ENCODE results near the gene EFS. TPM values are rescaled to one million over a fixed set of nuclear protein-coding genes. Genes with fewer than 3 reads are reported as not detected.

The EFS gene
- total and polyA plus RNA-seq, 10 of the 15 experiments (the other 5 are each of a cell fraction or from before 2014, with no cell fraction given): 0.08 TPM; not detected in 9

GRCh38 chr14:23414254-23414653 lies 49.3 kb upstream of the EFS start (continued):
- TF ChIP-seq ZNF687 (IDR thresholded peaks at IDR 0.05): no peak
- TF ChIP-seq LARP7 (IDR thresholded peaks at IDR 0.05): no peak
- TF ChIP-seq USF1 (IDR thresholded peaks at IDR 0.05; ENCODE audit: borderline replicate concordance, extremely low read length, insufficient read depth, low read depth, low read length): no peak
- TF ChIP-seq EP300 (IDR thresholded peaks at IDR 0.05; ENCODE audit: borderline replicate concordance in 1 of 2, control insufficient read depth in 1 of 2, low read depth in 2 of 2, low read length in 2 of 2): no peak
- TF ChIP-seq ESRRA (IDR thresholded peaks at IDR 0.05; ENCODE audit: low read length): no peak
- TF ChIP-seq MAX (IDR thresholded peaks at IDR 0.05; ENCODE audit: low read depth, low read length): no peak

- in situ Hi-C loops (cut with MboI): no loop called here
- ChIA-PET RAD21 (ENCODE audit: unreplicated experiment) (no interaction called here), POLR2A (no interaction called here), SMC1A (ENCODE audit: uncharacterized antibody, unreplicated experiment) (no interaction called here), CTCF (interaction anchor here (1.0 kb wide), 1 partner anchor 55 kb away, joined by 3 read pairs; no protein-coding TSS in a partner anchor)
- TF ChIP-seq KAT2A (conservative IDR thresholded peaks at IDR 0.05; ENCODE audit: control insufficient read depth, low read depth, low read length) (no peak), ATF3 (IDR thresholded peaks at IDR 0.05; ENCODE audit: borderline replicate concordance, extremely low read depth, low read depth, low read length) (no peak), LARP7 (IDR thresholded peaks at IDR 0.05) (no peak), NFIC (IDR thresholded peaks at IDR 0.05; ENCODE audit: low read depth, low read length) (no peak), CREB1 (IDR thresholded peaks at IDR 0.05; ENCODE audit: low read depth) (no peak)
- Histone ChIP-seq H3K9me3 (replicated peaks; ENCODE audit: control insufficient read depth, insufficient read depth, low read length) (no peaks in the 10 kb centered on the region), H3K4me2 (ENCODE audit: control insufficient read depth, insufficient read depth) (no peak overlapping the region), H3K4me3 (no peak overlapping the region), H3K79me2 (ENCODE audit: control insufficient read depth, insufficient read depth, low read length) (no peaks in the 10 kb centered on the region), H3K4me1 (ENCODE audit: control insufficient read depth, insufficient read depth, low read length) (no peaks in the 10 kb centered on the region), H3K27ac (ENCODE audit: control insufficient read depth, insufficient read depth) (no peak overlapping the region), H3K27me3 (replicated peaks in 1 of 2; ENCODE audit: control insufficient read depth in 2 of 2, insufficient read depth in 2 of 2, low read length in 1 of 2) (no peaks in the 10 kb centered on the region; a peak in 2 of 4 replicates), H2AFZ (ENCODE audit: control insufficient read depth, low read depth, low read length) (no peak overlapping the region), H4K20me1 (ENCODE audit: control insufficient read depth, insufficient read depth) (no peaks in the 10 kb centered on the region), H3K36me3 (ENCODE audit: control insufficient read depth in 2 of 2, insufficient read depth in 2 of 2, low read length in 1 of 2) (no peaks in the 10 kb centered on the region), H3K9ac (ENCODE audit: control insufficient read depth, insufficient read depth, low read length) (no peak overlapping the region)
- DNase-seq (ENCODE audit: low read depth, low spot score): no peak
- BruUV-seq (replicated peaks): no TSS peak
- no peak for FAIRE-seq
- WGBS (ENCODE audit: insufficient coverage, insufficient replicate concordance, low lambda C conversion rate, missing lambda C conversion rate): 57% methylated on average over 15 of the region's 16 CpGs
- intact Hi-C loops (cut with micrococcal nuclease; ENCODE audit: unreplicated experiment): no loop called here
- ATAC-seq: no peak
Measured at GRCh38 chr14:23413681-23414080, 48.7 kb upstream of the EFS start.
